HG03558 (cell line): ENCODE data around the gene TEK.
"Not testable (repeated sequence)": the region's sequence is repeated elsewhere in the genome, so short reads cannot be mapped to it uniquely, and the experiment has no call there.

Experiments used
- ATAC-seq: cut with Tn5 transposase; IDR thresholded peaks from one replicate; pipeline ENCODE4 v1.9.1; 2021; ENCODE audit warnings: moderate number of reproducible peaks; ENCODE audit not compliant: unreplicated experiment; ENCODE audit errors: extremely low read depth

TEK gene

DNA sequence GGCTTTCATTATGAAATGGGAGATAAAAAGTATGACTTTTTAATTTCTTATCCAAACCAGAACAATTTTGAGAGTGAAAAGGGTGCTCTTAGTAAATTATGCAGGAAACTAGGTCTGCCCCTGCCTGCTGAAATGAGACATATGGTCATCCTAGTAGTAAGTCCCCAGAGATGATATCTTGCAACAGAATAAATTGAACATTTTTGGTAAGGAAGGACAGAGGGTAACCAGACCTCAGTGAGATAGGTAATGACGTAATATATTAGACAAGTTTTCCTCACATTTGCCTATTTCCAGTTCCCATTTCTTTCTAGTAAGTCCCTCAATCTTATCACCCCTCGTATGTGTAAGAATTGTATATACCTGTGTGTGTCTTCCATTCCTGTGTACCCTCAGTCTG, 96.2 kb downstream of the TEK start:
- ATAC-seq = no peak

- no peak for ATAC-seq
Measured at GRCh38 chr9:27206041-27206440, 97.0 kb downstream of the TEK start.

DNA sequence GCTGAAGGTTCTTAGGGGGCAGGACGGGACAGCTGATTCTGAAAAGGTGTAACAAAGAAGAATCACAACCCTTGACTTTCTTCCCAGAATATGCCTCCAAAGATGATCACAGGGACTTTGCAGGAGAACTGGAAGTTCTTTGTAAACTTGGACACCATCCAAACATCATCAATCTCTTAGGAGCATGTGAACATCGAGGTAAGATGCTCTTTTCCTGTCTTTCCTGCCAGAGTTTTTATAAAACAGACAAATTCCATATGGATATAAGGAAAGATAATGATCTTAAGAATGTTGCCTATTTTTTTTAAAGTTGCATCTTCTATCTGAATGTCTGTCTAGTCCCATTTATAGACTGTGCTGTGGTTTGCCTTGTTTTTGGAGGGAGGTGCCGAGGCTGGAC, 100.0 kb downstream of the TEK start:
- ATAC-seq = no peak

GRCh38 chr9:27210588-27210987, 101.6 kb downstream of the TEK start:
- ATAC-seq = no peak

DNA sequence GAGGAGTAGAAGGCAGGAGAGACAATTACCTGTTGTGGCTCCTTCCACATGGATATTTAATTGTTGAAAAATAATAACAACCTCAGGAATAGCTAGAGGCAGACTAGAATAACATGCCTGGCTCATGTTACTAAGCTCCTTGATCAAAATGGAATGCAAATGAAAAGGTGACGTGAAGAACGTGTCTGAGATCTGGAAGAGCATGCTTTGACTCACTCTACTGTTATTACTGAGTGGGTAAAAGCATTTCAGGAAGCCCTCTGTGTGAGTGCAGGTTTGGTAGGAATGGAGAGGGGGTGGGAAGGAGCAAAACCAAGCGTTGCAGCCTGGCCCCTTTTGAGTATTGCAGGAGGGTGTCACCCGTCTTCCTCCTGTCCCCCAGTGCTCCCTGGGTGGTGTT, 103.2 kb downstream of the TEK start:
- ATAC-seq = no peak

DNA sequence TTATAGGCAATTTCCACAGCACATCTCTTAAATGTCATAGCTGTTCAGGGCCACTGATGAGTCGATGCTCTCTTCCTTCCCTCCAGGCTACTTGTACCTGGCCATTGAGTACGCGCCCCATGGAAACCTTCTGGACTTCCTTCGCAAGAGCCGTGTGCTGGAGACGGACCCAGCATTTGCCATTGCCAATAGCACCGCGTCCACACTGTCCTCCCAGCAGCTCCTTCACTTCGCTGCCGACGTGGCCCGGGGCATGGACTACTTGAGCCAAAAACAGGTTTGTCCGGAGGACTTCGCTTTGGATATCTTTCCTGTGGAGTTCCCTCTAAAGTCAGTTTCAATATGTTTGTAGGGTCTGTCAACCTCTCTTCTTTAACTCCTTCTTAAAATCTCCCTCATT, 103.6 kb downstream of the TEK start:
- ATAC-seq = no peak

DNA sequence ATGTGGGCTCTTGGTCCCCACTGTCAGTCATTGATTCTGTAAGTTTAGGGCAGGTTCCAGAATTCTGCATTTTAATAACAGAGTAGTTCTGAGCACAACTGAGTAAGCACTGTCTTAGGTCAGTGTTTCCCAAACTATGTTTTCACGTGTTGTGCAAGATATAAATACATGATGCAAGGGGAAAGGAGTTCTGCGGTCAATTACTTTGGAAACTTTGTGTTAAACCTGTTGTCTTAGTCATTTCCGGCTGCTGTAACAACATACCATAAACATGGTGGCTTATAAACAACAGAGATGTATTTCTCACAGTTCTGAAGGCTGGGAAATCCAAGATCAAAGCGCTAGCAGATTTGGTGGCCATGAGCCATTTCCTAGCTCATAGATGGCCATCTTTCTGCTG, 118.2 kb downstream of the TEK start:
- no peak for ATAC-seq

GRCh38 chr9:27239648-27240047, 130.6 kb downstream of the TEK start:
- ATAC-seq = not testable (repeated sequence)

- no peak for ATAC-seq
Measured at GRCh38 chr9:27247756-27248155, 138.7 kb downstream of the TEK start.

GRCh38 chr9:27248702-27249101, 139.7 kb downstream of the TEK start:
- no peak for ATAC-seq

GRCh38 chr9:27258662-27259061, 149.6 kb downstream of the TEK start:
- no peak for ATAC-seq

- ATAC-seq = no peak
Measured at GRCh38 chr9:27260789-27261516, 151.9 kb downstream of the TEK start.

DNA sequence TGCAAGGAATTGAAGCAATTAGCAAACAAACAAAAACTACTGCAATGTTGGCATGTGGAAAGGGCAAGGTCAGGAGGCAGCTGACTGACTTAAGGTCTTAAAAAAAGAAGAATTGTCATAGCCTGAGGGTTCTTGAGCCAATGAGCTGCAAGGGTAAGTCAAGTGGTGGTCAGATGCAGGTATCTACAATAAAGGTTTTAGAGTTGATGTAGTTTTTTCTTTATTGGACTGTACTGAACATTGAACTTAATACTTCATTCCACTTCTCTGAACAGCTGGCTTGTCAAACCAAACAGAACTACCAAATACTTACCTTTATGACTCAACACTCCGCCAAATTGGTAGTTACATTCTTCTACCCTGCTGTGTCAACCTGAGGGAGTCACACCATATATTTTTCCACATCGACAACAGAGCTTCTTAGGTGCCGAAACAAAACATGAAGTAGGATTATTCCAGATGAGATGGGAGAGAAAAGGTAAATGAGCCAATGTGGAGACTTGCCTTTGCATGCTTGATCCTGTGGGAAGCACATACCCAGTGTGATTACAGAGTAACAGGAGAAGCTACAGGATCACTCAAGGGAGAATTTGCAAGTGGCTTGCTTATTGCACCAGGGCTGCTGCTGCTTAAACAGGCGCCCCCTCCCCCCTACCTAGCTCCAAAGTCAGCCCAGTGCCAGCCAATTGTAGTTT, 152.6 kb downstream of the TEK start:
- ATAC-seq = no peak

DNA sequence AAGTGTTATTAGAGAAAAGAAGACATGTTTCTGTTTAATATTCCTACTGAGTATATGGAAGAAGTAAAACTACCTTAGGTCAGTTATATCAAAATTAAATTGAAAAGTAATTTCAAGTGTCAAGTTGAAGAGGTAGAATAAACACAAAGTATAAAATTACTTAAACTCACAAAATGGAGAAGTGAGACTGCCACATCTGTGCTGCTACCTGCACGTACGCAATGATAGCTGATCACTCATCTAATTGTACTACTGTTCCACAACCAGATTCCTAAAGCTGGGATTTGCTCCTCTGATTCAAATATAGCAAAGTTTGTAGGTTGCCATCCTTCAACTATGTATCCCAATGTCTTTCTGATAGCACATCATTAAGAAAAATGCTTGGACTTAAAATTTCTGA, 163.1 kb downstream of the TEK start:
- no peak for ATAC-seq

DNA sequence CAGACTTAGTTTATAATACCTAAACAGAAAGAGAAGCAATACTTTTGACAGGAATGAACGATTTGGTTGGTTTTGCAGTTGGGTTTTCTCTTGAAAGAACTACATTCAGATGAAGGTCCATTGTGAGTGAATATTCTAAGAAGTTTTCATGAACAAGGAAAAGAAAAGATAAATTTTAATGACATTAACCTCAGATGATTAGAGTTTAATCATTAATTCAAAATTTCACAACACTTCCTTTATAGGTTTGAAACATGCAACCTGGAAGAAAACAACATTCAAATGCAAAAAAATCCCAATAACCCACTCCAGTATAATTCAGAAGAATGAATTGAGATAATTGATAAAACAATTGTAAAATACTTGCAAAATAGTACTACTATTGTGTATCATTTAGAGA, 164.2 kb downstream of the TEK start:
- ATAC-seq = no peak

GRCh38 chr9:27276193-27277030, 167.4 kb downstream of the TEK start:
- ATAC-seq = no peak

GRCh38 chr9:27278374-27278773, 169.3 kb downstream of the TEK start:
- no peak for ATAC-seq

DNA sequence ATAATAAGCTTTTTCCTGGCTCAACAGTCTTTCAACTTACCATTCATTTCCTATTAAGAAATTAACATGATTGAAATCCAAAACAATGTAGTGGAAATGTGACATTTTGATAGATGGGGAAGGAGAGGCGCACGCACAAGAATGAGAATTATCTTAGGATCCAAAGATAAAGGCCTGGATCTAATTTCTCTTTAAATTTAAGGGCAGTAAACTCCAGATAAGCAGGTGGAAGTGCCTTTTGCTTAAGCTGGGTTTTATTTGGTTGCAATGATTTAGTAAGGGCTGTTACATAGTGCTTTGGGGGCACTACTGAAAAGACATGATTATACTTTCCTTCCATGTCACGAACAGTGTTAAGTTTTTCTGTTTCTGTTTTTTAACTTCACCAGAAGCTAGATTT, 170.6 kb downstream of the TEK start:
- ATAC-seq = no peak
